DOHH2 (cell line): ENCODE measurements around the gene KLHDC4.

Source experiments
- EZH2phosphoT487 ChIP-seq: fragments of 200-600 bp; sonication (generic); IDR thresholded peaks from 2 replicates; pipeline ENCODE4 v1.6.1; 2017; ENCODE audit warnings: borderline replicate concordance, mild to moderate bottlenecking, antibody characterized with exemption, low read length, moderate library complexity, mixed read lengths
- TF ChIP-seq, protein P1 (sequence below): fragments of 200-600 bp; sonication (generic); IDR thresholded peaks from one replicate; pipeline ENCODE4 v1.5.1; 2014; ENCODE audit warnings: antibody characterized with exemption, mild to moderate bottlenecking, low read depth, low read length; ENCODE audit not compliant: poor library complexity, severe bottlenecking

DNA sequence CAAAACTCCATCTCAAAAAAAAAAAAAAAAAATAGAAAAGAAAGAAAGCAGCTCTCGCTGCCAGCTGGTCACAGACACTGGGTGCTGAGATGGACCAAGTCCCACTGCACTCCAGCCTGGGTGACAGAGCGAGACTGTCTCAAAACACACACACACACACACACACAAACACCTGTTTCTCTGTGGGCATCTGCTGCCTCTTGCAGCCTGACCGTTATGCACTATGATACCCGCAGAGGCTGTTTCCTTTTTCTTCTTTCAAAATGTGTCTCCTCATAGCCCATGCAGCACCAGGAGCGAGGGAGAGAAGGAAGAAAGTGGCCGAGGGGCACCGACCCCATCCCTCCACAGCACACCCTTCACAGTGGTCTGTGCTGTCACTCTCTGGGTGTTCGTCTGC is 36.9 kb upstream of the KLHDC4 start:
- TF ChIP-seq, protein P1, sequence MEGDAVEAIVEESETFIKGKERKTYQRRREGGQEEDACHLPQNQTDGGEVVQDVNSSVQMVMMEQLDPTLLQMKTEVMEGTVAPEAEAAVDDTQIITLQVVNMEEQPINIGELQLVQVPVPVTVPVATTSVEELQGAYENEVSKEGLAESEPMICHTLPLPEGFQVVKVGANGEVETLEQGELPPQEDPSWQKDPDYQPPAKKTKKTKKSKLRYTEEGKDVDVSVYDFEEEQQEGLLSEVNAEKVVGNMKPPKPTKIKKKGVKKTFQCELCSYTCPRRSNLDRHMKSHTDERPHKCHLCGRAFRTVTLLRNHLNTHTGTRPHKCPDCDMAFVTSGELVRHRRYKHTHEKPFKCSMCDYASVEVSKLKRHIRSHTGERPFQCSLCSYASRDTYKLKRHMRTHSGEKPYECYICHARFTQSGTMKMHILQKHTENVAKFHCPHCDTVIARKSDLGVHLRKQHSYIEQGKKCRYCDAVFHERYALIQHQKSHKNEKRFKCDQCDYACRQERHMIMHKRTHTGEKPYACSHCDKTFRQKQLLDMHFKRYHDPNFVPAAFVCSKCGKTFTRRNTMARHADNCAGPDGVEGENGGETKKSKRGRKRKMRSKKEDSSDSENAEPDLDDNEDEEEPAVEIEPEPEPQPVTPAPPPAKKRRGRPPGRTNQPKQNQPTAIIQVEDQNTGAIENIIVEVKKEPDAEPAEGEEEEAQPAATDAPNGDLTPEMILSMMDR: no peak
- no peak for TF ChIP-seq EZH2phosphoT487
